COR-L47 (cell line): Measurements from ENCODE around the gene INSIG1.

ENCODE experiments used
- DNase-seq: peaks from one replicate; lab custom pipeline; 2025; lab: John Stamatoyannopoulos, UW

INSIG1 gene

DNA sequence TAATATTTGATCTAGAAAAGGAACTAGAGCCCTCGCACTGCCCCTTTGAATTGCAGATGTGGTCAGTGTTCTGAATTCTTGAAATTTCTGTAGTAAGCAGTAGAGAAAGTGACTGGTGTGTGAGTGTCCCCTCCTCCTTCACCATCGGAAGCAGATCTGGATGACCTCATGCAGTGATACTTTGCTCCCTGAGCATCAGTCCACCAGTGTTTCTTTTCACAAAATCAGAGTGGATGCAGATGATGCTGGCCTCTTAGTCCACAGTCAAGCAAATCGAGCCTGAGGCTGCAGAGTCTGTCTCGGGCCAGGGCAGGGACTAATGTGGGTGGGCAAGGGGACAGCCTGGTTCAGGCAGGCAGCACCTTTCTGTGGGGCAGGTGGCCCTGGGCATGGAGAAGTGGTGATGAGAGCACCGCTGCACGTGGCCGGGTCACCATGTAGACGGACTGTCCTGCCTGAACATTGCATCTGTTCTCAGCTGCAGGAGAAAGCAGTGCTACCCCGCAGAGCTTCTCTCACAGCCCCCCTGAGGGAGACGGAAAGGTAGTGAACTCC lies 5.4 kb downstream of the INSIG1 start:
- no peak for DNase-seq

- no peak for DNase-seq
Measured at GRCh38 chr7:155303897-155304296, 6.2 kb downstream of the INSIG1 start.

GRCh38 chr7:155305231-155305904 lies 7.7 kb downstream of the INSIG1 start:
- DNase-seq, result no peak

GRCh38 chr7:155306673-155307470 lies 9.2 kb downstream of the INSIG1 start:
- no peak for DNase-seq

DNA sequence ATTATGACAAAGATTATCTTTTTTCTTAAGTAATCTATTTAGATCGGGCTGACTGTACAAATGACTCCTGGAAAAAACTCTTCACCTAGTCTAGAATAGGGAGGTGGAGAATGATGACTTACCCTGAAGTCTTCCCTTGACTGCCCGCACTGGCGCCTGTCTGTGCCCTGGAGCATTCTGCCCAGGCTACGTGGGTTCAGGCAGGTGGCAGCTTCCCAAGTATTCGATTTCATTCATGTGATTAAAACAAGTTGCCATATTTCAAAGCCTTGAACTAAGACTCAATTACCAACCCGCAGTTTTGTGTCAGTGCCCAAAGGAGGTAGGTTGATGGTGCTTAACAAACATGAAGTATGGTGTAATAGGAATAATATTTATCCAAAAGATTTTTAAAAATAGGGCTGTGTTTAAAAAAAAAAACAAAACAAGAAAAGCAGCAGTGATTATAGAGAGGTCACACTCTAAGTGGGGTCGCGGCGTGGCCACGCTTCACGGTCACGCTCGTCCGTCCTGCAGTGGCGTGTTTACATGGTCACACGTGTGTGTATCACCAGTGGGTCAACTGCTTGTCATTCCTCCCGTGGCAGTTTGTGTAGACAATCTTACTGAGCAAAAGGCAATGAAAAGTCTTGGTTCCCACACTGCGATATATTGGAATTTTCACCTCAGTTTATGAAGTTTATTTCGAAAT lies 10.8 kb downstream of the INSIG1 start:
- DNase-seq, result no peak

DNA sequence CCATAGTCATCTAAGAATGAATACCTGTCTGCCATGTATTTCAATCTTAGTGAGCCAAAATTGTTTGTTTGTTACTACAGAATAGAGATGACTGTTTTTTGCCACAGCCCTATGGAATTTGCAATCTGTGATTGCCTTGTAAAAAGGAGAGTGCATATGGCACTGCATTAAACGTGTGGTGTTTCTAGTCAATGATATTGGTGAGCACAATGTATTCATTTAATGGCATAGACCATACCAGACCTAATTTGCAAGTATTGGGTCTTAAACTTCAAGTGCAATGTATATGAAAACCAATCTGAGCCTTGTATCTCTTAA lies 11.3 kb downstream of the INSIG1 start:
- no peak for DNase-seq

- DNase-seq, result no peak
Measured at GRCh38 chr7:155310425-155311114, 12.9 kb downstream of the INSIG1 start.

GRCh38 chr7:155311826-155312537 lies 14.3 kb downstream of the INSIG1 start:
- no peak for DNase-seq

- DNase-seq, result no peak
Measured at GRCh38 chr7:155312633-155313032, 15.0 kb downstream of the INSIG1 start.

DNA sequence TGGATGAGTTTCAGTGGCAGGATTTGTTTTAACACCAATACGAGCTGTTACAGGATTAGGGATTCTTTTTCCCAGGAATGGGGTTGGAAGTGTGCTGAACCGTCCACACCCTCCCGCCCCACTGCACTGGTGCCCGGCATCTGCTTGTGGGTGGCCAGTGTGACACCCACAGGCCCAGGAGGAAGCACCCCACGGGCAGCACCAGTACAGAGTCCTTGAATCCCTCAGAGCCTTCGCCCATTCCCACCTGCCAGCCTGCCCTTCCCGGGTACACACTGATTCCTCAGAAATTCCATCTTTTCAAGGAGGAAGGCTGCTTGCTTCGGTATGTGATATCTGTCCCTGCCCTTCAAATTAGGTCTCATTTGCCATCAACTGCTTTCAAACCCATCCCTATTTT lies 15.4 kb downstream of the INSIG1 start:
- no peak for DNase-seq

DNA sequence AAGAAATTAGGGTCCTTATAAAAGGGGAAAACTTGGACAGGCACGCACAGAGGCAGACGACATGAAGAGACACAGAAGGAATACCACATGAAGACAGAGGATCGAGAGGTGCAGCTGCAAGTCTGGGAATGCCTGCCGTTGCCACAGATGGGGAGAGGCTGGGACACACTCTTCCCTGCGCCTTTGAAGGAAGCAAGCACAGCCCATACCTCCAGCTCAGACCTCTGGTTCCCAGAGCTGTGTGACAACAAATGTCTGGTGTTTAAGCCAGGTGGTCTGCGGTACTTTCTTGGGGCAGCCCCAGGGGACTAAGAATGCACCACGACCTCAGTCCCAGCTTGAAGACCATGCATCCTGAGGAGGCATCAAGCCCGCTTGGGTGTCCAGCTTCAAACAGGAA lies 18.3 kb downstream of the INSIG1 start:
- no peak for DNase-seq

GRCh38 chr7:155316427-155317113 lies 18.9 kb downstream of the INSIG1 start:
- no peak for DNase-seq

GRCh38 chr7:155317114-155317434 lies 19.4 kb downstream of the INSIG1 start:
- no peak for DNase-seq

DNA sequence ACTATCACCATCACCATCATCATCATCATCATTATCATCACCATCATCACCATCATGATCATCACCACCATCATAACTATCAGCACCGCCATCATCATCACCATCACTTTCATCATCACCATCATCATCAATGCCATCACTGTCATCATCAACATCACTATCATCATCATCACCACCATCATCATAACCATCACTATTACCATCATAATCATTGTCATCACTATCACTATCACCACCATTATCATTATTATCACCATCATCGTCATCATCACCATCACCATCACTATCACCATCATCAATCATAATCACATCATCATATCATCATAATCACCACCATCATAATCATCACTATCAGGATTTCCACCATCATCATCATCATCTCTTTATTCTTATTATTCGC lies 20.6 kb downstream of the INSIG1 start:
- no peak for DNase-seq

GRCh38 chr7:155322530-155322929 lies 24.9 kb downstream of the INSIG1 start:
- no peak for DNase-seq

GRCh38 chr7:155323001-155323638 lies 25.4 kb downstream of the INSIG1 start:
- DNase-seq, result no peak

GRCh38 chr7:155324012-155324917 lies 26.6 kb downstream of the INSIG1 start:
- DNase-seq, result no peak

DNA sequence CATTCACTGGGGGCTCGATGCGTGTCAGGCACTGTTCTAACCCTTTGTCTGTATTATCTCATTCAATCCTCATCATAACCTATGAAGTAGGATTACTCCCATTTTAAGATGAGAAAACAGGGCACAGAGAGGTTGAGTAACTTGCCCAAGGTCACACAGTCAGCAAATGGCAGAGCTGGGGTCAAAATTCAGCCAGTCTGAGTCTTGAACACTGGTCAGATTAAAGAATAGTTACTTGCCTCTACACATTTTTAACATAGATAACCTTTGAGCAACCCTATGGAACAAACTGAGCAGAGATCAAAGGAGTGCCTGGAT lies 27.2 kb downstream of the INSIG1 start:
- no peak for DNase-seq

DNA sequence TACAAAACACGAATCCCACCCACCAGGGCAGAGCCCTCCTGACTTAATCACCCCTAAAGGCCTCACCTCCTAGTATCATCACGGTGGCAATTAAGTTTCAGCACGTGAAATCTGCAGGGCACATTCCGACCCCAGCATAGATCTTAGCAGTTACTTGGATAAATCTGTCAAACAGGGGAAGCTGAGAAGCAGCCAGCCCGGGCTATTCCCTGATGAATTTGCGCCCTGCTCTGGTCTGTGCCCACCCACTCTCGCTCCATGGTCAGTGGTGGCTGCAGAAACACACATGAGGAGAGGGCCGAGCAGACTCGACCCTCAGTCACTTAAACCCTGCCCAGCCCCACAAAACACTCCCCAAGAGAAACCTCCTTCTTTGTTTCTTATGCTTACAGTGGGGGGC lies 28.7 kb downstream of the INSIG1 start:
- no peak for DNase-seq
